ENCODE measurements around the gene ENAH.

The ENAH gene

DNA sequence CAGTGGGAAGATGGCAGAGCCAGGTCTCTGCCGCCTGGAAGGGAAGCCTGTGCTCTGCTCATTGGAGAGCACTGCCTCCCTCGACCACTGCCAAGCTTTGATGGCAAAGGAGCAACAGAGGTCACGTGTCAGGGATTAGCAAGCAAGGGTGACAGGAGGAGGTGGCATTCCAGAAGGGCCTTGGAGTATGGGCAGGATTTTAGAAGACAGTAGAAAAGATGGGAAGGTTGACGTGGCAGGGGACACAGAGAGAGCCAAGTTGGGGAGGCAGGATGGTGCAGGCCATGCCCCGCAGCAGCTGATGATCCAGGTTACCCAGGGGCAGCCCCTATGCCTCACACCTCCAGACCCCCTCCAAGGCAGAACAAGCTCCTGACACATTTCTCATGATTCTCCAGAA is 203.1 kb downstream of the ENAH start:
- TF ChIP-seq, protein P1, sequence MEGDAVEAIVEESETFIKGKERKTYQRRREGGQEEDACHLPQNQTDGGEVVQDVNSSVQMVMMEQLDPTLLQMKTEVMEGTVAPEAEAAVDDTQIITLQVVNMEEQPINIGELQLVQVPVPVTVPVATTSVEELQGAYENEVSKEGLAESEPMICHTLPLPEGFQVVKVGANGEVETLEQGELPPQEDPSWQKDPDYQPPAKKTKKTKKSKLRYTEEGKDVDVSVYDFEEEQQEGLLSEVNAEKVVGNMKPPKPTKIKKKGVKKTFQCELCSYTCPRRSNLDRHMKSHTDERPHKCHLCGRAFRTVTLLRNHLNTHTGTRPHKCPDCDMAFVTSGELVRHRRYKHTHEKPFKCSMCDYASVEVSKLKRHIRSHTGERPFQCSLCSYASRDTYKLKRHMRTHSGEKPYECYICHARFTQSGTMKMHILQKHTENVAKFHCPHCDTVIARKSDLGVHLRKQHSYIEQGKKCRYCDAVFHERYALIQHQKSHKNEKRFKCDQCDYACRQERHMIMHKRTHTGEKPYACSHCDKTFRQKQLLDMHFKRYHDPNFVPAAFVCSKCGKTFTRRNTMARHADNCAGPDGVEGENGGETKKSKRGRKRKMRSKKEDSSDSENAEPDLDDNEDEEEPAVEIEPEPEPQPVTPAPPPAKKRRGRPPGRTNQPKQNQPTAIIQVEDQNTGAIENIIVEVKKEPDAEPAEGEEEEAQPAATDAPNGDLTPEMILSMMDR (IDR thresholded peaks at IDR 0.05; ENCODE audit: borderline replicate concordance, insufficient read depth, low read depth, low read length), result no peak
- no peak overlapping the region for H3K4me3 ChIP-seq (ENCODE audit: low read depth, low read length)

DNA sequence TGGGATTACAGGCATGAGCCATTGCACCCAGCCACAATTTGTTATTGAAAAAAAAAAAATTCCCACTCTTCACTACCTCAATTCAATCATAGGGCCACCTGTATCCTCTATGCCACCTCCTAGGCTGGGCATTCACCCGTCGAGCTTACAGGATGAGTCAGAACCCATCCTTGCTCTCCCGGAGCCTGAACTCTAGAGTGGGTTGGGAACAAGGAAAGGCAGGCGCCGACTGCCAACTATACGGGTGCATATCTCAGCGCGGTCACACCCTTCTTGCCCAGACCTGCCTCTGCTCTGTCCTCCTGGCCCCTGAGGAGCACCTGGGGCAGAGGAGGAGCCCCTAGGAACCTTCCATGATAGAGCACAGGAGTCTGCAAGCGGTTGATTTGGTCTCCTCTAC is 203.7 kb downstream of the ENAH start:
- TF ChIP-seq, protein P1 (IDR thresholded peaks at IDR 0.05; ENCODE audit: borderline replicate concordance, insufficient read depth, low read depth, low read length), result no peak
- no peak overlapping the region for H3K4me3 ChIP-seq (ENCODE audit: low read depth, low read length)

DNA sequence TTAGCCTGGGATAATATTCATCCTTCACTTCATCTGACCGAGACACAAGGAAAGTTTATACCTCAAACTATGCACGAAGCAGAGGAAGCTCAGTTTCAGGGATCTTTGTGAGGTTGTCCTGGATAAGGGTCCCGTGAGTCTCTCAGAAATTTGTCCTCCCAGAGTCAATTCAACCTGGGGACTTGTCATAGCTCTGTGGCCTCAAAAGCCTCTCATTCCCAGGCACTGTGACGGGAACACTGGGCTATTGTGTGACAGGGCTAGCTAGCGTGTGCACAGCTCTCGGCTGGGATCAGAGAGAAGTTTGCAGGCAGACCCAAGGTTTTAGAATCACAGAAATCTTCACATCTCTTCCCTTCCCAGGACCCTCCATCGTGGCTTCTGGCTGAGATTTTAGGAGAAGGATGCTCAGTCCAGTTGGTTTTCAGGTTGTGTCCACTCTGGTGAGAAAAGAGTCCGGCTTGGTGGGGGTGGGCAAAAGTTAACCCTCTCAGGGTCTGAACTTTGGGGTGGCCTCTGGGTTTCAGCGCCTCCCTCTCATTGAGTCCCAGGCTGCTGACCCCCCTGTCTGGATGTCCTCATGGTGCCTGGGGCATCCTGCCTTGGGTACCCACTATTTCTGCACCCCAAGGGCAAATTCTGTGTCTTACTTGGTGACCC is 204.6 kb downstream of the ENAH start:
- TF ChIP-seq, protein P1 (IDR thresholded peaks at IDR 0.05; ENCODE audit: borderline replicate concordance, insufficient read depth, low read depth, low read length), result no peak
- no peak overlapping the region for H3K4me3 ChIP-seq (ENCODE audit: low read depth, low read length)

DNA sequence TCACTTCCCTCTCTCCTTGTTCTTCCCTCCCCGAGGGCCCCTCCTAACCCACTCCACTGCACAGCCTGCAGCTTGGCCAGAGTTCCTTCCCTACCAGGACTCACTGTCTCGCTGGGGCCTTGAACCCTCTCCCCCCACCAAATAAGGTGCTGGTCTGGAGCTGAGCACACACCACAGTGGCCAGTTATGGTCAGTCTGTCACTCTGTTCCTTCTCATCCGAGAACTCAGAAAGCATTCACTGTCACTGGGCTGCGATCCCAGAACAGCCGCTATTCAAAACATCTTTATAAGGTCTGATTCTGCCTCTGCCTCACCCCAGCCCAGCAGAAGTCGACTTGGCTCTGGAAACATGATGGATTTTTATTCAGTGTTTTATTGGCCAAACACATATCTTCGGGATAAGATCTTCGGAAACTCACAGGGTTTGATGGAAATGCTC is 205.3 kb downstream of the ENAH start:
- H3K4me3 ChIP-seq (ENCODE audit: low read depth, low read length), result no peak overlapping the region
- TF ChIP-seq, protein P1 (IDR thresholded peaks at IDR 0.05; ENCODE audit: borderline replicate concordance, insufficient read depth, low read depth, low read length), result no peak

DNA sequence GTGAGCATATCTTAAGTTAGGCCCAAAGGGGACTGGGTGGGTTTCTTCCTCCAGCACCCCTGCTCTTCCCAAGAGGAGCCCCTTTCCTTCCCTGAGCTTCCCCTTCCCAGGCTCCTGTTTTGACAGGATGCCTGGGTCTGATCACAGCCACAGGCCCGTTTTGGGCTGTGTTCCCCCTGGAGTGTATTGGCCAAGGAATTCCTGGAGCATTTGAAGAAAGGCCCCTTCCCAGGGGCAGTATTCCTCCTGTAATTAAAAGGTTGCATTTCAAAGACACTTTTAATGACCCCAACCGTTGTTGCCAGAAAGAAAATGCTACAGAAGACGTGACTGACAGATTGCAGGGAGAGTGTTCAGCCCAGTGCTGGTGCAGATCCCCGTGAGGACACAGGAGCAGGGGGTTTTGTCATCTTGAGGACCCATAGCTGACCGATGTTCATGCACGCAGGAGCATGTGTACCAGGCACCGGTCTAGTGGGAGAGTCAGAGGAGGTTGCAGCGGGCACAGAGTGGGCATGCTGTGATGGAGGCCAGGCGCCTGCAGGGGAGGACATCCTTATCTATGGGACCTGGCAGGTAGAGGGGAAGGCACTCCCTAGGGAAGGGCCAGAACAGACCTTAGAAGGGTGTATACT is 205.8 kb downstream of the ENAH start:
- H3K4me3 ChIP-seq (ENCODE audit: low read depth, low read length), result no peak overlapping the region
- TF ChIP-seq, protein P1 (IDR thresholded peaks at IDR 0.05; ENCODE audit: borderline replicate concordance, insufficient read depth, low read depth, low read length), result no peak

DNA sequence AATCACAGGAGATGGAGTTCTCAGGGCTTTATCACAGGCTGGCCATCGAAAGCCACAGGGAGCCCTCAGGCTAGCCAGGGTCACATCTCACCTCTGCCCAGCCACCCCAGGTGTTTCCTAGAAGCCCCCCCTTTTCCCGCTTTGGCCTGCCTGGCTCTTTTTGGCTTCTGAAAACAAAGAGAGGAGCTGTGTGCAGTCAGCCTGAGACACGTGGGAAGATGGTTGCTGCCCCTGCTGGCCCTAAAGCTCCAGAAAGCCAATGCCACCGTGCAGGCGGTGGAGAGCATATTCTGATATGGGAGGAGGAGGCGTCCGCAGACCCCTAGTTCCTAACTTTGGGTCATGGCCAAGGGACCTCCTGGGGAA is 206.3 kb downstream of the ENAH start:
- H3K4me3 ChIP-seq (ENCODE audit: low read depth, low read length), result no peak overlapping the region
- TF ChIP-seq, protein P1 (IDR thresholded peaks at IDR 0.05; ENCODE audit: borderline replicate concordance, insufficient read depth, low read depth, low read length), result no peak
